Calu3 (cell line): Measurements from ENCODE around the gene TIMP2. TPM values are rescaled to one million over a fixed set of nuclear protein-coding genes. Genes with fewer than 3 reads are reported as not detected.

Source experiments
- BruUV-seq: library from RNA; stranded (reverse); fragments of 400-500 nt; replicated peaks from 2 replicates; lab custom pipeline; 2021; lab: Mats Ljungman, UMichigan
- CTCF ChIA-PET: fragments of 300-600 bp; sonication (Branson Sonifier 250); formaldehyde crosslinking; loops from one replicate; lab custom pipeline; 2022; ENCODE audit warnings: antibody characterized with exemption; lab: Charles Lee
- DNase-seq: peaks from one replicate; pipeline ENCODE4 v3.0.0; 2022
- H3K27ac Mint-ChIP-seq: one replicate; pipeline ENCODE4 v1.8.0; 2022; ENCODE audit warnings: mixed read lengths; ENCODE audit not compliant: unreplicated experiment
- H3K27me3 Mint-ChIP-seq: one replicate; pipeline ENCODE4 v1.8.0; 2022; ENCODE audit warnings: mixed read lengths; ENCODE audit not compliant: unreplicated experiment
- H3K36me3 Mint-ChIP-seq: one replicate; pipeline ENCODE4 v1.8.0; 2022; ENCODE audit warnings: mild to moderate bottlenecking, moderate library complexity, mixed read lengths; ENCODE audit not compliant: insufficient read depth, unreplicated experiment
- H3K4me1 Mint-ChIP-seq: one replicate; pipeline ENCODE4 v1.8.0; 2022; ENCODE audit warnings: mild to moderate bottlenecking, low read depth, mixed read lengths; ENCODE audit not compliant: unreplicated experiment
- H3K4me3 Mint-ChIP-seq: one replicate; pipeline ENCODE4 v1.8.0; 2022; ENCODE audit warnings: mild to moderate bottlenecking, low read depth, moderate library complexity, mixed read lengths; ENCODE audit not compliant: unreplicated experiment
- H3K9me3 Mint-ChIP-seq: one replicate; pipeline ENCODE4 v1.8.0; 2022; ENCODE audit warnings: low read depth, mixed read lengths; ENCODE audit not compliant: unreplicated experiment
- CTCF ChIP-seq: fragments of 200-600 bp; IDR thresholded peaks from one replicate; pipeline ENCODE4 v1.8.0; 2022; ENCODE audit warnings: antibody characterized with exemption; ENCODE audit not compliant: unreplicated experiment
- intact Hi-C: fragments of 100-400 bp; cut with micrococcal nuclease; formaldehyde crosslinking; loops from one replicate; pipeline ENCODE4 v1.10.0; 2022; ENCODE audit not compliant: unreplicated experiment
- total RNA-seq: library from RNA; stranded (reverse); gene quantifications from 2 replicates; pipeline ENCODE4 v1.2.3, GENCODE V29; 2022

TIMP2 gene
- total RNA-seq, 1 experiment from 2014 or later = 246 TPM

GRCh38 chr17:78900816-78901215 is 24.4 kb downstream of the TIMP2 start:
- CTCF ChIA-PET = interaction anchor here (0.7 kb wide), 1 partner anchor 8 kb away, joined by 3 read pairs; no protein-coding TSS in a partner anchor
- H3K4me3 Mint-ChIP-seq = no peak overlapping the region
- H3K27ac Mint-ChIP-seq = no peak overlapping the region
- no peaks in the 10 kb centered on the region for H3K9me3 Mint-ChIP-seq
- no peak for DNase-seq
- intact Hi-C loops = no loop called here
- no peaks in the 10 kb centered on the region for H3K27me3 Mint-ChIP-seq
- H3K4me1 Mint-ChIP-seq = peaks cover 44% of the 10 kb centered on the region
- no TSS peak for BruUV-seq
- TF ChIP-seq CTCF = no peak
- peaks cover 32% of the 10 kb centered on the region for H3K36me3 Mint-ChIP-seq

GRCh38 chr17:78899361-78900260 is 25.6 kb downstream of the TIMP2 start:
- H3K36me3 Mint-ChIP-seq = peaks cover 32% of the 10 kb centered on the region
- peak overlapping the region; percentile 47 for H3K27ac Mint-ChIP-seq
- H3K9me3 Mint-ChIP-seq = no peaks in the 10 kb centered on the region
- H3K4me1 Mint-ChIP-seq = peaks cover 44% of the 10 kb centered on the region
- H3K27me3 Mint-ChIP-seq = no peaks in the 10 kb centered on the region
- no peak for TF ChIP-seq CTCF
- BruUV-seq = no TSS peak
- intact Hi-C loops = no loop called here
- peak overlapping the region; percentile 14 for H3K4me3 Mint-ChIP-seq
- CTCF ChIA-PET = interaction anchor here (0.8 to 1.6 kb wide), 3 partner anchors 14 to 33 kb away, joined by 3 to 8 read pairs (median 4); no protein-coding TSS in a partner anchor
- DNase-seq = peak; percentile 69

GRCh38 chr17:78898947-78899346 is 26.2 kb downstream of the TIMP2 start:
- TF ChIP-seq CTCF = no peak
- intact Hi-C loops = no loop called here
- no peaks in the 10 kb centered on the region for H3K27me3 Mint-ChIP-seq
- no TSS peak for BruUV-seq
- peaks cover 44% of the 10 kb centered on the region for H3K4me1 Mint-ChIP-seq
- CTCF ChIA-PET = interaction anchor here (0.8 to 1.6 kb wide), 3 partner anchors 15 to 33 kb away, joined by 3 to 8 read pairs (median 4); no protein-coding TSS in a partner anchor
- no peak for DNase-seq
- peak overlapping the region; percentile 14 for H3K4me3 Mint-ChIP-seq
- no peaks in the 10 kb centered on the region for H3K9me3 Mint-ChIP-seq
- H3K36me3 Mint-ChIP-seq = peaks cover 32% of the 10 kb centered on the region
- peak overlapping the region; percentile 47 for H3K27ac Mint-ChIP-seq

GRCh38 chr17:78898075-78898836 is 26.9 kb downstream of the TIMP2 start:
- Mint-ChIP-seq H3K9me3 (no peaks in the 10 kb centered on the region), H3K27ac (no peak overlapping the region), H3K4me1 (peaks cover 41% of the 10 kb centered on the region), H3K27me3 (no peaks in the 10 kb centered on the region), H3K4me3 (no peak overlapping the region), H3K36me3 (peaks cover 38% of the 10 kb centered on the region)
- TF ChIP-seq CTCF = no peak
- no peak for DNase-seq
- BruUV-seq = no TSS peak
- intact Hi-C loops = no loop called here
- CTCF ChIA-PET = interaction anchor here (1.2 to 1.6 kb wide), 2 partner anchors 14 to 32 kb away, joined by 3 to 8 read pairs; no protein-coding TSS in a partner anchor
